HG03095 (cell line): ENCODE measurements around the gene PPP1R3E.
"Not testable (repeated sequence)": the region's sequence is repeated elsewhere in the genome, so short reads cannot be mapped to it uniquely, and the experiment has no call there.

Source experiments
- ATAC-seq: cut with Tn5 transposase; IDR thresholded peaks from one replicate; pipeline ENCODE4 v1.9.1; 2021; ENCODE audit warnings: moderate library complexity; ENCODE audit not compliant: unreplicated experiment

Gene PPP1R3E

GRCh38 chr14:23297611-23298277 is 4.9 kb downstream of the PPP1R3E start:
- ATAC-seq: no peak

DNA sequence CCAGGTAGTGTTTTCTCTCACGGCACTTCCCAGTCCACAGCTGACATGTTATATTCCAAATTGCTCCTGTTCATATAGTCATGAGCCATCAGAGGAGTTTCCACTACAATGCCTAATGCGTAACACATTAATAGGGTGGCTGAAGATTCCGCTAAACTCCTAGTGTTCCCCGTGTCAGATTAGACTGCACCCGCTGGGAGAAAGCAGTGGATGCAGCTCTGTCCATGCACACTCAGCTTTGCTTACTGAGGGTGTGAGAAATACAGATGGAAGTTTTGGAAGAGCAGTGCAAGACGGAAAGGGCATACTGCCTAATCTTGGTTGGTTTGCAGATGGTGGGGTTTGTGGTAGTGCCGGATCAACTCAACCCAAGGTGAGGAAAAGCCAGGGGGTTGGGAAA is 5.6 kb downstream of the PPP1R3E start:
- ATAC-seq: no peak

GRCh38 chr14:23296012-23296777 is 6.5 kb downstream of the PPP1R3E start:
- no peak for ATAC-seq

GRCh38 chr14:23294734-23295561 is 7.7 kb downstream of the PPP1R3E start:
- no peak for ATAC-seq

DNA sequence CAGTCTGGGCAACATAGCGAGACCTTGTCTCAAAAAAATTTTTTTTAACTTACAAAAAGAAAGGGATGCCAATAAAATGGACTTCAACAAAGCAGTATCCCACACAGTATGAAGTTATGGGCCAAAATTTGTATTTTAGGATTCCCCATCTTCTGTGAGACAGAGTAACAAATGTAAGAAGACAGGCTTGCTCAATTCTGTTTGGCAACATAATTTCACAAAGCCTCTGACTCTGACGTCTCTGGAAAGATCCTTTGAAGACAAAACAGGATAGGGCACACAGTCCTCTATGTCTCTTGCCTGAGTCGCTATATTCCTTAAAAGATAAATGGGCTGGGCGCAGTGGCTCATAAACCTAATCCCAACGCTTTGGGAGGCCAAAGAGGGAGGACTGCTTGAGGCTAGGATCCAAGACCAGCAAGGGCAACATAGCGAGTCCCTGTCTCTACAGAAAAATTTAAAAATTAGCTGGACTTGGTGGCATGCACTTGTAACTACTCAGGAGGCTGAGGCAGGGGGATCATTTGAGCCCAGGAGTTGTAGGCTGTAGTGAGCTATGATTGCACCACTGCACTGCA is 15.7 kb downstream of the PPP1R3E start:
- no peak for ATAC-seq

GRCh38 chr14:23286020-23286901 is 16.4 kb downstream of the PPP1R3E start, which contains the start of gene HOMEZ:
HOMEZ (minus strand) TSS chr14:23286132; CDS start chr14:23285952, 180 bp downstream.
- peak; percentile 95 for ATAC-seq

DNA sequence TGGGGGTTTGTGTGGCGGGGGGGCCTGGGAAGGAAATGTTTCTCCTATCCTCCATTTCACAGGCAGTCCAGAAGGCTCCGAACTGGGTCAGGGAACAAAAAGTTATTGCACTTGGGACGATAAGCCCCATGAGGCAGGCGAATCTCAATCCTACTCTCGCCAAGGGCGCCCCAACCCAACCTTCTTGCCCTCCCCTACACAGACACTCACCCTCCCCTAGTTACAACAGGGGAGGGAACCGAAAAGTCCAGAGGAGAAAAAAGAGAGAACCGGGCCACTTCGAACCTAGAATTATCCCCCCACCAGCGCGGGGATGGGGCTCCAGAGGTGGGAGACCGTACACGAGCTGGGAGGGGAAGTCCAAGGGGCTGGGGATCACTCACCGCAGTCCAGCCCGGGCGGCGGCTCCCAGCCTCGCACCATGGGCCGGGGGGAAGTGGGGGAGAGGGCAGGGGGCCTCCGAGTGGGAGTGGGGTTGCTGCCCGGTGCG is 17.1 kb downstream of the PPP1R3E start:
- peak; percentile 19 for ATAC-seq

GRCh38 chr14:23284654-23285529 is 17.8 kb downstream of the PPP1R3E start:
- no peak for ATAC-seq

DNA sequence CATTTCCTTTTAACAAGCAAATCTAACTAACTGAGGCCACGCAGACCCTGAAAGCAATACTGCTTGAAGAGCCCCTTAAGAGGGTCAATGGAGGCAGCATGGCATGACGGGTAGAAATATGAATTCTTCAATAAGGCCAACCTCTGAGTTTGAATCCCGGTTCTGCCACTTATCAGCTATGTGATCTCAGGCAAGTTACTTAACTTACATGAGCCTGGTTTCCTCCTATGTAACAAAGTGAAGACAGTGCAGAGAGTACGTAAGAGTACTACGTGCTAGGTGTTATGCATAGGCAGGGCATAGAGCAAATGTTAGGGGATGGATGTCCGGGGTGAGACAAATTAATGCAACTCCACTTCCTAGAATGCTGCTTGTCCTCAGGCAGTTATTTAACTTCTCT is 21.4 kb downstream of the PPP1R3E start:
- no peak for ATAC-seq

GRCh38 chr14:23277928-23278327 is 24.7 kb downstream of the PPP1R3E start:
- ATAC-seq: not testable (repeated sequence)

GRCh38 chr14:23277189-23277588 is 25.5 kb downstream of the PPP1R3E start:
- ATAC-seq: no peak

DNA sequence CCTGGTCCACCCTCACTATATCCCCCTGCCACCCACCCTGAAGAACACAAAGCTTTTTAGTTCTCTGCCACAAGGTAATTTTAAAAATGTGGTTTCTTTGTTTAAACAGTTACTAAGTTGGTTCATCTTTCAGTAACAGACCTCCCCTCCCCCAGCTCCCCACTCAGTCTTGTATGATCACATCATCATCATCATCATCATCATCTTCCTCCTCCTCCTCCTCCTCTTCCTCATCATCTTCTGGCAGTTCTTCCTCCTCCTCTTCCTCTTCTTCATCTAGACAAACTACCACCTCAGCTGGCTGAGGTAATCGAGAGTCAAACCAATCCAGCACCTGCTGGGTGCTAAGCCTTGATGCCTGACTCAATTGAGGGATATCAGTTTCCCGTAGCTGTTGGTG is 27.2 kb downstream of the PPP1R3E start:
- ATAC-seq: no peak

DNA sequence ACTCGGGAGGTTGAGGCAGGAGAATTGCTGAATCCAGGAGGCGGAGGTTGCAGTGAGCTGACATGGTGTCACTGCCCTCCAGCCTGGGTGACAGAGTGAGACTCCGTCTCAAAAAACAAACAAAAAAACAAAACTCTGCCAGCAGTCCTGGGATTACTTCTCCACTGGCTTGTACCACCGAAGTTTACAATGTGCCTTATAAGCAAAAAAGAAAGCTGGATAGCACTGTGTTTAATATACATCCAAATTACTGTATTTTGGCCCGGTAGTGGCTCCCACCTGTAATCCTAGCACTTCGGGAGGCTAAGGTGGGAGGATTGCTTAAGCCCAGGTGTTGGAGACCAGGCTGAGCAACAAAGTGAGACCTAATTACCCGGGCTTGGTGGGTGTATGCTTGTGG is 33.5 kb downstream of the PPP1R3E start:
- ATAC-seq: no peak

DNA sequence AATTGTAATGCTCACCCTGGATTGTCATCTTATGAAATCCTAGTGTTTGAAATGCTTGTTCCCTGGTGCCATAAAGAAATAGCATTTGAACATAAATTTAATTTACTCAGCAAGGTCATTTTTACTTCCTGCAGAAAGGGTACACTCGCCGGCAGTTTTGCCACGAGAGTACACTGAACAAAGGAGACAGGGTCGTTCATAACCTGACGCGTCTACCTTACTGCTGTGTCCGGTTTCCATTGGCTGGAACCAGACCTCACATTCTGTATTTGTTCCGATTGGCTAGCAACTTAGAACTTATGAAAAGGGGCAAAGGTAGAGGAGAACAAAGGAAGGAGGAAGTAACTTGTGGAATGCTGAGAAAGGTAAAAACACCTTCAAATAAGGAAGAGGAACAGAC is 41.8 kb downstream of the PPP1R3E start:
- not testable (repeated sequence) for ATAC-seq

DNA sequence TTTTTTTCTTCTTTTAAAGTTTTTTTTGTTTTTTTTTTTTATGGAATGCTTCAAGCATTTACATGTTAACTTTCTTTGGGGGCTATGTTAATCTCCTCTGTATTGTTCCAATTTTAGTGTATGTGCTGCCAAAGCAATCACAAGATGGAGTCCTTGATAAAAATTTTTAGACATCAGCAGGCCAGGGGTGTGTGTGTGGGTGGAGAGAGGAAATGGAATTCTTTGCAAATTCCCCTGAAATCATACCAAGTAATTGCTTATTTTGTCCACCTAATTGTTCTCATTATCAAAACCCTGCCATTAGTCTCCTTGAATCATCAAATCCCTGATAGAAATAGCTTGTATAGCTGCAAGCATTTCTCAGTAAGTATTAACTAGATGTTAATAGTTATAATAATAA is 43.2 kb downstream of the PPP1R3E start:
- no peak for ATAC-seq

- ATAC-seq: no peak
Measured at GRCh38 chr14:23258256-23258655, 44.4 kb downstream of the PPP1R3E start.

- ATAC-seq: no peak
Measured at GRCh38 chr14:23252420-23253333, 50.0 kb downstream of the PPP1R3E start.

GRCh38 chr14:23252006-23252405 is 50.7 kb downstream of the PPP1R3E start:
- ATAC-seq: no peak
